Measurements from ENCODE around the gene RASA3. TPM values are rescaled to one million over a fixed set of nuclear protein-coding genes. Genes with fewer than 3 reads are reported as not detected.

RASA3 gene
- total and polyA plus RNA-seq, 2 of the 4 experiments (the other 2 are of a cell fraction), result 21.0 to 31.4 TPM

- TF ChIP-seq ELK1 (IDR thresholded peaks at IDR 0.05; ENCODE audit: borderline replicate concordance, low read depth, low read length) (no peak), MXI1 (IDR thresholded peaks at IDR 0.05; ENCODE audit: borderline replicate concordance, low read depth, low read length) (no peak), CEBPB (IDR thresholded peaks at IDR 0.05; ENCODE audit: low read depth, low read length) (no peak), RAD21 (IDR thresholded peaks at IDR 0.05; ENCODE audit: low read length) (no peak), BHLHE40 (IDR thresholded peaks at IDR 0.05; ENCODE audit: low read depth, low read length) (no peak), POLR2A (IDR thresholded peaks at IDR 0.05; ENCODE audit: low read depth, low read length) (no peak), NFE2L2 (IDR thresholded peaks at IDR 0.05; ENCODE audit: low read depth, low read length) (no peak), CTCF (conservative IDR thresholded peaks at IDR 0.05; ENCODE audit: low read depth, low read length) (no peak), CHD1 (IDR thresholded peaks at IDR 0.05; ENCODE audit: low read depth, low read length) (no peak), RFX5 (IDR thresholded peaks at IDR 0.05; ENCODE audit: low read depth, low read length) (no peak), USF2 (IDR thresholded peaks at IDR 0.05; ENCODE audit: low read depth, low read length) (no peak), MAFK (IDR thresholded peaks at IDR 0.05; ENCODE audit: low read depth, low read length) (no peak), MAZ (IDR thresholded peaks at IDR 0.05; ENCODE audit: borderline replicate concordance, low read depth, low read length) (no peak), FOS (IDR thresholded peaks at IDR 0.05; ENCODE audit: low read depth, low read length) (no peak)
- dilution Hi-C loops (cut with HindIII; ENCODE audit: low sequenced_read_pairs, unreplicated experiment), result no loop called here
- no peak overlapping the region for H2BK120ac ChIP-seq (ENCODE audit: low read depth, low read length)
Observed at GRCh38 chr13:113965968-113966884, 166.2 kb downstream of the RASA3 start.

More at GRCh38 chr13:113965968-113966884, 166.2 kb downstream of the RASA3 start:
- no peak overlapping the region for H2AK9ac ChIP-seq (replicated peaks; ENCODE audit: low read depth, low read length, poor library complexity)
- H3K4ac ChIP-seq (ENCODE audit: low read depth, low read length), result no peak overlapping the region
- no peak overlapping the region for H3K4me2 ChIP-seq (ENCODE audit: low read depth, low read length)
- ChIA-PET POLR2A (ENCODE audit: unreplicated experiment) (no interaction called here), CTCF (no interaction called here)
- H4K20me1 ChIP-seq (ENCODE audit: insufficient read depth, low read length), result no peaks in the 10 kb centered on the region
- H3K56ac ChIP-seq (ENCODE audit: extremely low read depth, insufficient read depth, low read length), result no peak overlapping the region
- BruUV-seq (replicated peaks), result no TSS peak
- H3K4me1 ChIP-seq (ENCODE audit: control insufficient read depth, insufficient read depth, low read length), result peaks cover 2% of the 10 kb centered on the region
- no peak overlapping the region for H3K4me3 ChIP-seq (ENCODE audit: insufficient read depth, low read depth, low read length)
- H4K8ac ChIP-seq (ENCODE audit: low read depth in 2 of 2, low read length in 2 of 2), result no peak overlapping the region
- in situ Hi-C loops (cut with MboI; ENCODE audit: low sequenced_read_pairs), result no loop called here
- peaks cover 3 to 26% of the 10 kb centered on the region in 2 experiments; a peak in 1 of 4 replicates for H3K79me1 ChIP-seq (ENCODE audit: low read depth in 1 of 2, low read length in 2 of 2)
- H2BK15ac ChIP-seq (ENCODE audit: low read depth, low read length), result no peak overlapping the region
- no peaks in the 10 kb centered on the region for H3K9me3 ChIP-seq (ENCODE audit: control insufficient read depth, insufficient read depth, low read length)
- H3K14ac ChIP-seq (replicated peaks; ENCODE audit: low read depth, low read length), result no peak overlapping the region
- no peak overlapping the region for H2AFZ ChIP-seq (replicated peaks; ENCODE audit: low read length, poor library complexity)
- ATAC-seq (ENCODE audit: low read depth) (no peak), DNase-seq (no peak)
- H2BK20ac ChIP-seq (ENCODE audit: low read depth, low read length), result no peak overlapping the region
- H4K91ac ChIP-seq (ENCODE audit: insufficient read depth, low read depth, low read length), result no peak overlapping the region
- H4K5ac ChIP-seq (ENCODE audit: low read depth, low read length), result no peak overlapping the region
- H3K27ac ChIP-seq (ENCODE audit: insufficient read depth, low read length), result no peak overlapping the region
- no peaks in the 10 kb centered on the region for H3K27me3 ChIP-seq (ENCODE audit: control insufficient read depth, insufficient read depth, low read length)
- H3K18ac ChIP-seq (ENCODE audit: low read depth, low read length), result no peak overlapping the region
- H3K9ac ChIP-seq (ENCODE audit: low read depth, low read length), result no peak overlapping the region
- H3K23ac ChIP-seq (ENCODE audit: low read depth, low read length), result no peak overlapping the region
- peaks cover 4% of the 10 kb centered on the region; the same call in 1 of the 2 replicates for H3K9me1 ChIP-seq (ENCODE audit: insufficient read depth, low read length)
- peak overlapping the region; percentile 21 for H2BK5ac ChIP-seq (ENCODE audit: low read depth, low read length, poor library complexity, severe bottlenecking)
- intact Hi-C loops (cut with micrococcal nuclease), result no loop called here
- 100% methylated on average over 1 to 5 of the region's 5 CpGs for WGBS, 2 experiments (ENCODE audit: extremely low coverage in 2 of 2, insufficient read length in 1 of 2)
- peaks cover 36% of the 10 kb centered on the region for H3K36me3 ChIP-seq (ENCODE audit: control insufficient read depth, insufficient read depth, low read length)
- H2AK5ac ChIP-seq (ENCODE audit: low read depth, low read length), result no peak overlapping the region

All from IMR-90 (cell line).